ENCODE measurements around the gene BAZ1A.
"Not testable (repeated sequence)": the region's sequence is repeated elsewhere in the genome, so short reads cannot be mapped to it uniquely, and the experiment has no call there.

The BAZ1A gene

DNA sequence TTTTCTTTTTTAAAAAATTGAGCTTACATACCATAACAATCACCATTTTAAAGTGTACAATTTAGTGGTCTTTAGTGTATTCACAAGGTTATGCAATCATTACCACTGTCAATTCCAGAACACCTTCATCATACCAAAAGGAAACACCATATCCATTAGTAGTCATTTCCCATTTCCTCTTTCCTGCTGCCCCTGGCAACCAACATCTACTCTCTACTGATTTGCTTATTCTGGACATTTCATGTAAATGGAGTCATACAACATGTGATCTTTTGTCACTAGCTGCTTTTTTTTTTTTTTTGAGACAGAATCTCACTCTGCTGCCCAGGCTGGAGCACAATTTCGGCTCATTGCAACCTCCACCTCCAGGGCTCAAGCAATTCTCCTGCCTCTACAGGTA lies 93.9 kb downstream of the BAZ1A start:
- DNase-seq (ENCODE audit: low read depth): no peak

DNA sequence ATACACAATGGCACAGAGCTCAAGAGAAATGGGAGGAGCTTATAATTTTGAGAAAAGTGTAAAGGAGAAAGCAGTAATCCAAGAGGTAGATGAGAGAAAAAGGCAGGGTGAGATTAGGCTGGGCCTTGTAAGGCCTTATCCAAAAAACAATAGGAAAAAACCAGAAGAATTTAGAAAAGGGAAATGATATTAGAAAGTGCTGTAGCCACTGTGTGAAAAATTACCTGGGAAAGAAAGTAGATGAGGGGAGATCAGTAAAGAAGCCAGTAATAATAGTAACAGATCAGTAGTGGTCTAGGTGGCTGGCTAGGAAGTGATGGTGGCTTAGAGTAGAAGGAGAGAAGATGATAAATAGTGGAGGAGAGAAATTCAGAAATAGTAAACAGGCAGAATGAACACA lies 94.5 kb downstream of the BAZ1A start:
- DNase-seq (ENCODE audit: low read depth): no peak

DNA sequence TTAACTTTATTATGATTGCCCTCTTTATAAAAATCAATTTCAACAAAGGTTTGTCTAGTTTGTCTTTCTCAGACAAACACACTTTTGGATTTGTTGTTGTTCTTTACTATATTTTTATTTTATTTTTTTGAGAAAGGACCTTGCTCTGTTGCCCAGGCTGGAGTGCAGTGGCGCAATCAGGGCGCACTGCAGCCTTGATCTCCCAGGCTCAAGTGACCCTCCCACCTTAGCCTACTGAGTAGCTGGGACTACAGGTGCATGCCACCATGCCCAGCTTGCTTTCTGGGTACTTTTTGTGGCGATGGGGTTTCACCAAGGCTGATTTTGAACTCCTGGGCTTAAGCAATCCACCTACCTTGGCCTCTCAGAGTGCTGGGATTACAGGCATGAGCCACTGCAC lies 96.4 kb downstream of the BAZ1A start:
- no peak for DNase-seq (ENCODE audit: low read depth)

DNA sequence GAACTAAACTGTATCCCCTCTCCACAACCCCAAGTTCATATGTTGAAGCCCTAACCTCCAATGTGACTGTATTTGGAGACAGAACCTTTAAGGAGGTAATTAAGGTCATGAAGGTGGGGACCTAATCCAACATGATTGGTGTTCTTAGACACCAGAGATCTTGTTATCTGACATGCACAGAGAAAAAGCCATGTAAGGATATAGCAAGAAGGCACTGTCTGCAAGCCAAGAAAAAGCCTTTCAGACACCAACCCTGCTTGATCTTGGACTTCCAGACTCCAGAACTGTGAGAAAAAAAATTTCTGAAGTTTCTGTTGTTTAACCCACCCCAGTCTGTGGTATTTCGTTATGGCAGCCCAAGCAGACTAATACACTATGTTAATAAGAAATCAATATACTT lies 98.5 kb downstream of the BAZ1A start:
- DNase-seq (ENCODE audit: low read depth): no peak

DNA sequence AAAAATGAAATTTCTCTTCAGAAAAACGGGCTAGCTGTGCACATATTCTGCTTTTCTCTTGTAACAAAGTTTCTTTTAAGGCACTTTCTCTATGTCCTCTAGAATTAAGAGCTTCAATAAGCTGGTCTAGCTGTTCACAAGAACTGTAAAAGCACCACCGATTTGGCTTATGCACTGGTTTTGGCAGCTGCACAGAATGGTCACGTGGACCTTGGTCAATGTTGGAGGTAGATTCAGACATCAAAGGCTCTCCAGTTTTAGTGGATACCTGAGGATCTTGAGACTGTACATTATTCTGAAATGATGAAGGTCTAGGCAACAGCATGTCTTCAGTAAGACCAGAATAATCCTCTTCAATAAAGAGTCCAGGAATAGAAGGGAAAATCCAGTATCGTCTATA lies 99.2 kb downstream of the BAZ1A start:
- no peak for DNase-seq (ENCODE audit: low read depth)

DNA sequence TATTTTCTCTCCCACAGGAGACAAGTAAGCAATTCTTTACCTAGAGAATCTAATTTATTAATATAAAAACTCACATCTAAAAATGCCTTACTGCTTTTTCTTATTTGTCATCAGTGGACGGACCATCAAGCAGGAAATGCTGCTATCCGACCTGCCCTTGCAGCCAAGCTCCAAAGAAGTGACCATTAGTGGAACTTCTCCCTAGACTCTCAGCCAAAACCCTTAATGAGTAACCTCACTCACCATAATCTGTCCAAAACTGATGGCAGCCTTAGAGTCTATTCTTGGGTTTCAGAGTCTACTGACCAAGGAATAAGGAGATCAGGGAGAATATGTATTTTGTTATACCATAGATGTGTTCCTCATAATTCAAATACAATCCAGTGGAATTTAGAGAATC lies 99.8 kb downstream of the BAZ1A start:
- no peak for DNase-seq (ENCODE audit: low read depth)

DNA sequence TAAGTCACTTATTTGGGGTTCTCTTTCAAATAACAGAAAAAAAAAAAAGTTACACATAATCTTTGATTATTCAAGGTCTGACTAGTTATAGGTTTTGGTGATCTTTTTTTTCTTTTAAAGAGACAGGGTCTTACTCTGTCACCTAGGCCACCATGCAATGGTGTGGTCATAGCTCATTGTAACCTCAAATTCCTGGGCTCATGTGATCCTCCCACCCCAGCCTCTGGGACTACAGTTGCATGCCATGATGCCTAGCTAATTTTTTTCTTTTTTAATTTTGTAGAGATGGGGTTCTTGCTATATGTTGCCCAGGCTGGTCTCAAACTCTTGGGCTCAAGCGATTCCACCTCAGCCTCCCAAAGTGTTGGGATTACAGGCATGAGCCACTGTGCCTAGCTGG lies 104.3 kb downstream of the BAZ1A start:
- no peak for DNase-seq (ENCODE audit: low read depth)

DNA sequence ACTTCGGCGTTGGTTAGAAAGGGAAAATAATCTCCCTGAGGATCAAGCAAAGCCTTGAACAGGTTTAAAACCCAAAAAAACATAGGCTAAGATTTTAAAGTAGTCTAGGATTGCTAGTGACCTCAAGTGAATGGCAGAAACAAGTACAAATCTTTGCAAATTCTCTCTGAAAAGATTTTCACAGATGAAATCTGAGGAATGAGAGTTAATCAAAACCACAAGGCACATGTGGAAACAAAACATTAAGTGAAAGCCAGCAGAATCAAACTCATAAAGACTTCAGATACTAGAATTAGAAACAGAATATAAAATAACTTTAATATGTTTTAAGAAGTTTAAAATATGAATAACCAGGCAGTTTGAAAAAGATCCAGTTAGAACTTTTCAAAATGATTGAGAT lies 108.6 kb downstream of the BAZ1A start:
- DNase-seq (ENCODE audit: low read depth): no peak

DNA sequence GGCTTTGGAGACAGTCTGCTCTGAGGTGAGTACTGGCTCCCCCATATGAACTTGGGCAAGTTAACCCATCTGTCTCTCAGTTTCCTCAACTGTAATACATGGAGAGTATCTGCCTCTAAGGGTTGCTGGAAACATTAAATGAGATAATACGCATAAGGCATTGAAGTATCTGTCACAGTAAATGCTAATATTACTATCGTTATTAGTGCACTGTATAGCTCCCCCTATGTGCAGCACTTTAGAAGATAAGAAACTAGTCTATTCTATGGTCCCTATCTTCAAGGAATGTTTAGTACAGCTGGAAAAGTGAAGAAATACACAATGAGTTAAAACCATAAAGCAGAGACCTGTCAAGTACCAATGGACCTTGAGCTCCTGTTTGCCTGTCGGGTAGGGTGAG lies 109.1 kb downstream of the BAZ1A start:
- DNase-seq (ENCODE audit: low read depth): no peak

DNA sequence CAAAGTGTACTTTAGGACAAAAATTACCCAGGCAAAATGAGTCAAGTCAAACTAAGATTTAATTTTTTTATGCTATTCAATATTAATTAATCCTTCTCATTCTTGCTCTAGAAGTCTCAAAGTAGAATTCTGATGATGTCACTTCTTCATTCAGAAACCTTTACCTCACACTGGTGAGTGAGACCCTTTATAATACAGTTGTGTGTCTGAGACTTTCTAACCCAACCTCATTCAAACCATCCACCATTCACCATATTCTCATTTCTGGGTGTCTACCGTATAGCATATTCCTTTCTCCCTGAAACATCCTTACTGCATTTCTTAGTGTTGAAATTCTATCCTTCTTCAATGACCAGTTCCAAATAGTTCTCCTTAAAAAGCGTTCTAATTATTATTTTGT lies 119.9 kb downstream of the BAZ1A start:
- DNase-seq (ENCODE audit: low read depth): no peak

DNA sequence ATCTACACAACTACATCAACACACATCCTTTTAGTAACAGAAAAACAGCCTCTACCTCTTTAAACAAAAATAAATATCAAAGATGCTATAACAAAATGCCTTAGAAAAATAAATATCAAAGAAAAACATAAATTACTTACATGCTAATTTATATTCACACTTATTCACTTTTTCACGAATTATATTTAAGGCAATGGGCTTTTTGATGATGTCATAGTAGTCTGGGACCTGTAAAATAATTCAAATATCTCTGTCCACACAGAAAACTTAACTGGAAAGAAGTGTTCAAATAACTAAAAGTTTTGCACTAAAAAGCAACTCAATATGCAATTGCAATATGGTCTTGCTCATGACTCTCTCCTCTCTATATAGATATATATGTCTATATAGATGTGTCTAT lies 120.5 kb downstream of the BAZ1A start:
- no peak for DNase-seq (ENCODE audit: low read depth)

DNA sequence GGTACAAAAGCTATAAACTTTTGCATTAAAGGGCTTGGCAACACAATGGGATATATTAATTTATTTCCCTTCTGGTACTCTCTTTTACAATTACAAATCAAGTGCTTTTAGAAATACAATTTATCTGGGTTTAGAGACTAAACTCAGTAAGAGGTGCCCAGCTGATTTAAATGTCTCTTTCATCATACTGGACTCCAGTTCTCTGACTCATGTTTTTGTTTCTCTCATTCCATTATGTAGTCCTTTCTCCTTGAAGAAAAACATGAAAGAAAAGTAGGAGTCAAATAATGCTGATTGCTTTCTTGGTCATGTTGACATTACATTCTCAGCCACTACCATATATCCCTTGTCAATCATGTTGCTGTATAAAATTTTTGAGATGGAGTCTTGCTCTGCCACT lies 124.5 kb downstream of the BAZ1A start:
- DNase-seq (ENCODE audit: low read depth): no peak

DNA sequence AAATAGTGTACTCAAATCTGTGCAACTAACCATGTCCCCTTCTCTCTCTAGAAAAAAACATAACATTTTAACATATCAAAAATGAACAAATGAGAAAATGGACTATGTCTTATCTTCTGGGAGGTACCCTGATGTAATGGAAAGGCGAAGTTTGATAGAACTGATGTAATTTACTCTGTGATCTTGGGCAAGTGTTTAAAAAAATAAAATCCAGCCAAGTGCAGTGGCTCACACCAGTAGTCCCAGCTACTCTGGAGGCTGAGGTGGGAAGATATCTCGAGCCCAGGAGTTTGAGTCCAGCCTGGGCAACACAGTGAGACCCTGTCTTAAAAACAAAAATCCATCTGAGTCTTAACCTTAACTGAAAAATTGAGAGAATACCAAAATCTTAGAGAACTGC lies 124.9 kb downstream of the BAZ1A start:
- DNase-seq (ENCODE audit: low read depth): no peak

DNA sequence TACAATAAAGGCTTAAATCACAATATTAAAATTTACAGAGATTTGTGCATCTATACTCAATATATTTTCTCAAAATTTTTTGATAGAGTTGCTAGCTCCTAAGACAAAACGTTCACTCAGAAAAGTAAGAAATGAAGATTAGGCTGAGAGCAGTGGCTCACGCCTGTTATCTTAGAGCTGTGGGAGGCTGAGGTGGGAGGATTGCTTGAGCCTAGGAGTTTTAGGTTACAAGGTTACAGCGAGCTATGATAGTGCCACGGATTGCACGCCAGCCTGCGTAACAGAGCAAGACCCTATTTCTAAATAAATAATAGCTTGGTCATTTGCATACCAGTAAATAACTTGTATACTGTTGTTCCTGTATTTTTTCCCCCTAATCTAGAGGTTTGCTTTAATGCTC lies 125.8 kb downstream of the BAZ1A start:
- no peak for DNase-seq (ENCODE audit: low read depth)

DNA sequence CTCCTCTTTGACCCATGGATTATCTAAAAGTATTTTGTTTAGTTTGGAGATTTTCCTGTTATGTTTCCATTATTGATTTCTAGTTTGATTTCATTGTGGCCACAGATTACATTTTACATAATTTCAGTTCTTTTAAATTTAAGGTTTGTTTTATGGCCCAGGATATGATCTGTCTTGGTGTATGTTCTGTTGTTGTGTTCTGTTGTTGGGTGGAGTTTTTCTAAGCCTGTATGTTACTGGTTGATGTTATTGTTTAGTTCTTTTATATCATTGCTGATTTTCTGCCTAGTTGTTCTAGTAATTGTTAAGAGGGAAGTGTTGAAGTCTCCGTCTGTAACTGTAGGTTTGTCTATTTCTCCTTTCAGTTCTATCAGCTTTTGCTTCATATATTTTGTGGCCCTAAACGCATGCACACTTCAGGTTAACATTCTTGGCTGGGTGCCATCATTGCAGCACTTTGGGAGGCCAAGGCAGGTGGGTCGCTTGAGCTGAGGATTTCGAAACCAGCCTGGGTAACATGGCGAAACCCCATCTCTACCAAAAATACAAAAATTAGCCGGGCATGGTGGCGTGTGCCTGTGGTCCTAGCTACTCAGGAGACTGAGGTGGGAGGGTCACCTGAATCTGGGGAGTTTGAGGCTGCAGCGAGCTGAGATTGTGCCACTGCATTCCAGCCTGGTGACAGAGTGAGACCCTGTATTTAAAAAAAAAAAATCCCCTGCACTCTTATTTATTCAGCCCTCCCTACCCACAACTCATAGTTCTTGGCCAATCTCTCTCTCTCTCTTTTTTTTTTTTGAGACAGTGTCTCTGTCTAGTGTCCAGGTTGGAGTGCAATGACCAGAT lies 132.7 kb downstream of the BAZ1A start:
- no peak for DNase-seq (ENCODE audit: low read depth)

DNA sequence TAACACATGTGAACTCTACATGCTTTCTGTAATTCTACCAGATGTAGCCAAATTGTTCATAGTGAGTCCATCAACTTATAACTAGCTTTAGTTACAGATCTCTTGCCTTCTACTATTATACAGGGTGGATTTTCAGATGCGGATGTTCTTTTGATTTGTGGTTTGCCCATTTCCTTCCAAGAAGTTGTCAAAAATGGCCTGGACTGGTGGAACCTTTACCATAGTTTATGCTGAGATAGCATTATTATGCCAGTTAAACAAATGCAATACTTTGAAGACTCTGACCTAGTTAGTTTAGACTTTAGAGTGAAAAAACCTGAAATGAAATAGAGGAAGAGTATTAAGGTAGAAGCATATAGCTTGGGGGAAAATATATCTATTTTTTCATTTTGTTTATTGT lies 133.3 kb downstream of the BAZ1A start:
- DNase-seq (ENCODE audit: low read depth): no peak

DNA sequence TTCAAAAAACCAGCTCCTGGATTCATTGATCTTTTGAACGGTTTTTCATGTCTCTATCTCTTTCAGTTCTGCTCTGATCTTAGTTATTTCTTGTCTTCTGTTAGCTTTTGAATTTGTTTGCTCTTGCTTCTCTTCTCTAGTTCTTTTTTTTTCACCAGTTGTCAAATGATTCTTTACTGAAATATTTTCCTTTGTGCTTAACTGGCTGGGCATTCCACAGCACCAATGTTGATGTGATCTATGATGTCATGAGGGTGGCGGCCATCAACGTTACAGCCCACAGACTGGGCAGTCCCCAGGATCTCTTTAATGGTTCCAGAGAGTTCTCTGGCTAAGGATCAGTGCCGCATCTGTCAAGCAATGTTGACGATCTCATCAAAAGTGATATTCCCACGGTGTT lies 135.0 kb downstream of the BAZ1A start:
- DNase-seq (ENCODE audit: low read depth): not testable (repeated sequence)

DNA sequence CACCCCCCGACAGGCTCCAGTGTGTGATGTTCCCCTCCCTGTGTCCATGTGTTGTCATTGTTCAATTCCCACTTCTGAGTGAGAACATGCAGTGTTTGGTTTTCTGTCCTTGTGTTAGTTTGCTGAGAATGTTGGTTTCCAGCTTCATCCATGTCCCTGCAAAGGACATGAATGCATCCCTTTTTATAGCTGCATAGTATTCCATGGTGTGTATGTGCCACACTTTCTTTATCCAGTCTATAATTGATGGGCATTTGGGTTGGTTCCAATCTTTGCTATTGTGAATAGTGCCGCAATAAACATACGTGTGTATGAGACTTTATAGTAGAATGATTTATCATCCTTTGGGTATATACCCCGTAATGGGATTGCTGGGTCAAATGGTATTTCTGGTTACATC lies 138.1 kb downstream of the BAZ1A start:
- DNase-seq (ENCODE audit: low read depth): not testable (repeated sequence)

DNA sequence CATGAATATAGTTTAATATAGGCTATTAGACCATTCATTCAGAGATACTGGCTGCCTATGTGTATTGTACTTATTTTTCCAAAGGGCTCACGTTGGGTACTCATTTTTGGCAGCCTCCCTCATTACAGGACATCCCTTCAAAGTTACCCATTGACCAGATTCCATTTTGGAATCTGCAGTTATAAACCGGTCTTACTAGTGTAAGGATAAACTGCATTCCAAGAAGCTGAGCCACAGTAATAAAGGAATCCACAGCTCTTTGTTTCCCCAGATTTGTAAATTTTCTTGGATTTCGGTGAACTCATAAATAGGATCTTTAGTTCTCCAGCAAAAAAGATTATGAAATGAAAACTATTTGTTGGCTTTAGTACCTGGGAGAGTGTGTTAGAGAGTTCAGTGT lies 141.9 kb downstream of the BAZ1A start:
- DNase-seq (ENCODE audit: low read depth): no peak

DNA sequence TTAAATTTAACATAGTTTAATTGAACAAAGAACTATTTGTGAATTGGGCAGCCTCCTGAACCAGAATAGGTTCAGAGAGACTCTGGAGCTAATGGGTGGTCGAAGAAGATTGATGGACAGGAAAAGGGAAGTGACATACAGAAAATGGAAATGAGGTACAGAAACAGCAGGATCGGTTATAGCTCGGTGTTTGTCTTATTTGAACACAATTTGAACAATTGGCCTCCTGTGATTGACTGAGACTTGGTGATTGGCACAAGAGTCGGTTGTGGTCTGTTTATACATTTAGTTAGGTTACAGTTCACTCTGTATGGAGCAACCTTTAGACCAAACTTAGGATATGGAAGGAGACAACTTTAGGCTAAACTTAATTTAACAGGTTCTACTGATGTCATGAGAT lies 142.4 kb downstream of the BAZ1A start:
- DNase-seq (ENCODE audit: low read depth): no peak

DNA sequence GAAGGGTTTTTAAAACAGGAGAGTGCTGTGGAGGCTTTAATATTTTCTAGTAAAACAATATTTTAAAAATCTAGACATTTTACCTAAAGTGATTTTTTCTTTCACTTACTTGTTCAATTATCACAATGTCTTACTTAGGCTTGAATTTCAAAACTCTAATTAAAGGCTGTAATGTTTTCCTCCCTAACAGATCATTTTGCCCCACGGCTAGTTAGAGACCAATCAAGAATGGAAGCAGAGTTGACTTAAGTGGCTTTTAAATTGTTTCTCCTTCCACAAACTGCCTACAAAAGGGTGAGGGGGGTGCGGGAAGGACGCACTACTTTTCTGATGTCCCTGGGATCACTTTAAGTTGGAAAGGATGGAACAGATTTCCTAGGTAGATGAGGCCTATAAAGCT lies 151.3 kb downstream of the BAZ1A start:
- DNase-seq (ENCODE audit: low read depth): no peak

DNA sequence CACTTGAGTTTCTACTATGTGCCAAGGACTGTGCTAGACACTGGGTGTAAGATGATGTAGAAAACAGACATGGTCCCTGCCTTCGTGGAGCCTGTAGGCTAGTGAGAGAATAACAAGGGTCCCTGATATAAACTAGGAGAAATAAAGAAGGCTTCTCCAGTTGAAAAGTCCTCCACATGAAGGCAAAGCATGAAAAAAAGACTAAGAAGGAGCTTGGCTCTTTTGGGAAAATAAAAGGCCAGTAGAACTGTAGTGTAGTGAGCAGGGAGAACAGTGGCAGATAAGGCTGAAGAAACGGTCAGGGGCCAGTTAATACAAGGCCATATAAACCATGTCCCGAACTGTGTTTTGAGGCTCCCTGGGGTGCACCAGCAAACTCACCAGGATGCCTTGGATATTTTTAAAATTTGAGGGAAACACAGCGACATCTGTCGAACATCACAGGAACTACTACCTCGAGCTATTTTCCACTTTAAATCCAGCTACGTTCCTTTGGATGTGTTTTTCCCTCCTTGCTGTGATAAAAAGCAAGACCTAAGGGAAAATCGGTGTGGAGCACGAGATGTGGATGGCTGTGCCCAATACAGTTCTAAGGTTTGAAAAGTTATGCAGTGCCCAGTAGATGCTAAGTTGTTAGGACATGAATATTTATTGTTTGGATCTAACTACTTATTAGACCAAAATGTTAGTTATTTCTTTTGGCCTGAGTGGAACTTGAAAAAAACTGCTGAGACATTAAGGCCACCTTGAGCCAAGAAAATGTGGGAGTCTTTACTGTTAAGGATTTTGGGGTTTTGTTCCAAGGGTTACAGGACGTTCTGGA lies 152.2 kb downstream of the BAZ1A start:
- DNase-seq (ENCODE audit: low read depth): peak; percentile 4

DNA sequence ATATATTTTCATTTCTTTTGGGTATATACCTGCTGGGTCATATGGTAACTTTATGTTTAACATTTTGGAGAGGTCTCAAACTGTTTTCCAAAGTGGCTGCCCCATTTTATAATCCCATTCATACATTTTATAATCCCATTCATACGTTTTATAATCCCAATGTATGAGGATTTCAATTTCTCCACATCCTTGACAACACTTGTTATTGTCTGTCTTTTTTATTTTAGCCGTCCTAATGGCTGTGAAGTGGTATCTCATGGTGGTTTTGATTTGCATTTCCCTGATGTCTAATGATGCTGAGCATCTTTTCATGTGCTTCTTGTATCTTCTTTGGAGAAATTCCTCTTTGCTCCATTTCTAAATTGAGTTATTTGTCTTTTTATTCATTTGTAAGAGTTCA lies 154.0 kb downstream of the BAZ1A start:
- no peak for DNase-seq (ENCODE audit: low read depth)
